Right lobe of liver (tissue), 6 donors: ENCODE measurements around the gene ANKRD11. TPM values are rescaled to one million over a fixed set of nuclear protein-coding genes. Genes with fewer than 3 reads are reported as not detected.

Experiments
- ATAC-seq, 4 donors: fragments of 200-7000 bp; cut with Tn5 transposase; one replicate each; pipeline ENCODE4 v1.9.1; 2020; ENCODE audit warnings: mild to moderate bottlenecking in 4 of 4, moderate library complexity in 4 of 4
- DNase-seq, 3 donors: peaks; one replicate each; pipeline ENCODE4 v3.0.0-alpha.2; 2020
- H3K27ac ChIP-seq, 3 donors: fragments of 200-600 bp; one replicate each; pipeline ENCODE4 v1.8.0; 2022
- H3K27me3 ChIP-seq, 2 donors: fragments of 200-600 bp; one replicate each; pipeline ENCODE4 v1.8.0; 2022
- H3K36me3 ChIP-seq, 4 donors: fragments of 200-600 bp; sonication (generic) in 1 of 4; one replicate each; pipeline versions ENCODE4 v1.5.1 to v1.8.0; 2017 to 2022; ENCODE audit warnings: control low read depth in 1 of 4
- H3K4me1 ChIP-seq, 4 donors: fragments of 200-600 bp; sonication (generic) in 1 of 4; one replicate each; pipeline versions ENCODE4 v1.5.1 to v1.8.0; 2017 to 2022; ENCODE audit warnings: control low read depth in 1 of 4
- H3K4me3 ChIP-seq, 3 donors: fragments of 200-600 bp; one replicate each; pipeline ENCODE4 v1.8.0; 2022
- H3K9me3 ChIP-seq, 4 donors: fragments of 200-600 bp; sonication (generic) in 1 of 4; one replicate each; pipeline versions ENCODE4 v1.5.1 to v1.8.0; 2017 to 2022; ENCODE audit warnings: control low read depth in 1 of 4
- CTCF ChIP-seq, 4 donors: fragments of 200-600 bp in 3 of 4; fragments of 450-650 bp in 1 of 4; IDR thresholded peaks; one replicate each; pipeline versions ENCODE4 v1.5.1 to v1.8.0; 2016 to 2022; ENCODE audit warnings: antibody characterized with exemption in 4 of 4, mild to moderate bottlenecking in 2 of 4
- POLR2A ChIP-seq: fragments of 450-650 bp; IDR thresholded peaks from one replicate; pipeline ENCODE4 v1.6.1; 2017; ENCODE audit warnings: antibody characterized with exemption, mild to moderate bottlenecking
- WGBS: methylation state at CpG from one replicate; pipeline ENCODE4 v1.1.6; 2018; ENCODE audit warnings: low coverage, low lambda C conversion rate; ENCODE audit not compliant: insufficient coverage; ENCODE audit errors: missing lambda C conversion rate; 5-methylcytosine and 5-hydroxymethylcytosine counted together
- intact Hi-C, 2 donors: fragments of 100-400 bp; cut with DNase I; formaldehyde crosslinking; loops; one replicate each; pipeline versions ENCODE4 v1.11.2 to v1.14.1; 2022
- total RNA-seq, 6 experiments: library from RNA; depleted of rRNA in 2 of 6; stranded (reverse); fragments of >200 nt in 2 of 6; fragmentation: NEBNext Ultra II Directional in 3 of 6; extraction: Animal tissue kit (Norgen Biotek cat#: 25700) in 3 of 6; gene quantifications; one replicate each; pipeline versions ENCODE4 v1.1.0 to v1.2.4, GENCODE V29; 2016 to 2023
- donor health status: DM: no; HTN: yes; CAD: no.
- donor health status: DM: no; HTN: no; CAD: no.
- donor health status: DM: no; HTN: no; CAD: no.
- donor health status: DM: no; HTN: yes; CAD: no.
- donor health status: DM: no; HTN: yes; CAD: no.

ANKRD11 gene
- total RNA-seq, 6 experiments from 2014 or later, result 26.2 to 65.8 (median 41.6) TPM

GRCh38 chr16:89344846-89345611, 145.3 kb downstream of the ANKRD11 start:
- ATAC-seq (peak; percentile 60 to 71 (median 64)), DNase-seq (no peak)
- intact Hi-C loops, result no loop called here
- Histone ChIP-seq H3K9me3 (no peaks in the 10 kb centered on the region), H3K4me3 (no peak overlapping the region), H3K4me1 (peaks cover 0 to 40% (median 19%) of the 10 kb centered on the region in 4 donors), H3K27ac (peak overlapping the region in 2 of 3 donors; percentile 62 to 63), H3K36me3 (no peaks in the 10 kb centered on the region), H3K27me3 (no peaks in the 10 kb centered on the region)
- TF ChIP-seq CTCF (IDR thresholded peaks at IDR 0.05), result no peak
- no peak for TF ChIP-seq POLR2A
- WGBS, result 23% methylated on average over 7 of the region's 20 CpGs

GRCh38 chr16:89344458-89344834, 145.9 kb downstream of the ANKRD11 start:
- peak overlapping the region in 2 of 3 donors; percentile 62 to 63 for H3K27ac ChIP-seq
- ATAC-seq, result no peak
- intact Hi-C loops, result no loop called here

GRCh38 chr16:89343501-89344457, 146.6 kb downstream of the ANKRD11 start:
- Histone ChIP-seq H3K36me3 (no peaks in the 10 kb centered on the region), H3K4me1 (peaks cover 0 to 48% (median 21%) of the 10 kb centered on the region in 4 donors), H3K27me3 (no peaks in the 10 kb centered on the region), H3K9me3 (no peaks in the 10 kb centered on the region), H3K4me3 (no peak overlapping the region), H3K27ac (peak overlapping the region in 1 of 3 donors; percentile 20)
- TF ChIP-seq CTCF (IDR thresholded peaks at IDR 0.05) (no peak), POLR2A (no peak)
- ATAC-seq (no peak), DNase-seq (peak in 1 of 3 donors; percentile 14)
- WGBS, result 85% methylated on average over 11 of the region's 36 CpGs
- intact Hi-C loops, result no loop called here

More at GRCh38 chr16:89344458-89344834, 145.9 kb downstream of the ANKRD11 start:
- Histone ChIP-seq H3K36me3 (no peaks in the 10 kb centered on the region), H3K27me3 (no peaks in the 10 kb centered on the region), H3K4me1 (peaks cover 0 to 42% (median 19%) of the 10 kb centered on the region in 4 donors), H3K9me3 (no peaks in the 10 kb centered on the region), H3K4me3 (no peak overlapping the region)
- DNase-seq, result no peak
- no peak for TF ChIP-seq POLR2A
- no peak for TF ChIP-seq CTCF (IDR thresholded peaks at IDR 0.05)
- WGBS, result 73% methylated on average over 5 of the region's 15 CpGs

GRCh38 chr16:89341697-89342694, 148.4 kb downstream of the ANKRD11 start:
- no peak overlapping the region for H3K4me3 ChIP-seq
- no peak for TF ChIP-seq POLR2A
- no peak for TF ChIP-seq CTCF (IDR thresholded peaks at IDR 0.05)
- H3K9me3 ChIP-seq, result no peaks in the 10 kb centered on the region
- peaks cover 0 to 56% (median 21%) of the 10 kb centered on the region in 4 donors for H3K4me1 ChIP-seq
- intact Hi-C loops, result no loop called here
- WGBS, result 84% methylated on average over 16 of the region's 35 CpGs
- ATAC-seq (no peak), DNase-seq (peak in 2 of 3 donors; percentile 23 to 39)
- H3K27ac ChIP-seq, result no peak overlapping the region
- no peaks in the 10 kb centered on the region for H3K27me3 ChIP-seq
- no peaks in the 10 kb centered on the region for H3K36me3 ChIP-seq
